ENCODE results near the gene IL17RC.

DNA sequence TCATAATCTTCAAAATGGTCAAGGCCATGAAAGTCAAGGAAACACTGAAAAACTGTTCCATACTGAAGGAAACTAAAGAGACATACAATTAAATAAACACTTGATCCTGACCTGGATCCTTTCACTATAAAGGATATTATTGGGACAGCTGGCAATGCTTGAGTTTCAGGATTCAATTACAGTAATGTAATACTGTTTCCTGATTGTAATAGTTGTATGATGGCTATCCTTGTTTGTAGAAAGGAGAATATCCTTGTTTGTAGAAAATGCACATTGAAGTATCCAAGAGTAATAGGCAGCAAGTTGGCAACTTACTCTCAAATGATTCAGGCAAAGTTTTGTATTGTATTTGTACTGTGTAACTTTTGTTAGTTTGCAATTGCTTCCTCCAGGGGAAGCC lies 41.5 kb upstream of the IL17RC start:
- TF ChIP-seq, protein P1, sequence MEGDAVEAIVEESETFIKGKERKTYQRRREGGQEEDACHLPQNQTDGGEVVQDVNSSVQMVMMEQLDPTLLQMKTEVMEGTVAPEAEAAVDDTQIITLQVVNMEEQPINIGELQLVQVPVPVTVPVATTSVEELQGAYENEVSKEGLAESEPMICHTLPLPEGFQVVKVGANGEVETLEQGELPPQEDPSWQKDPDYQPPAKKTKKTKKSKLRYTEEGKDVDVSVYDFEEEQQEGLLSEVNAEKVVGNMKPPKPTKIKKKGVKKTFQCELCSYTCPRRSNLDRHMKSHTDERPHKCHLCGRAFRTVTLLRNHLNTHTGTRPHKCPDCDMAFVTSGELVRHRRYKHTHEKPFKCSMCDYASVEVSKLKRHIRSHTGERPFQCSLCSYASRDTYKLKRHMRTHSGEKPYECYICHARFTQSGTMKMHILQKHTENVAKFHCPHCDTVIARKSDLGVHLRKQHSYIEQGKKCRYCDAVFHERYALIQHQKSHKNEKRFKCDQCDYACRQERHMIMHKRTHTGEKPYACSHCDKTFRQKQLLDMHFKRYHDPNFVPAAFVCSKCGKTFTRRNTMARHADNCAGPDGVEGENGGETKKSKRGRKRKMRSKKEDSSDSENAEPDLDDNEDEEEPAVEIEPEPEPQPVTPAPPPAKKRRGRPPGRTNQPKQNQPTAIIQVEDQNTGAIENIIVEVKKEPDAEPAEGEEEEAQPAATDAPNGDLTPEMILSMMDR (IDR thresholded peaks at IDR 0.05; ENCODE audit: borderline replicate concordance, extremely low read depth, low read length, poor library complexity, severe bottlenecking), result no peak
- no peak for TF ChIP-seq EZH2 (IDR thresholded peaks at IDR 0.05; ENCODE audit: borderline replicate concordance, low read depth, low read length, severe bottlenecking)
